Skeletal muscle tissue (tissue), 4 donors: Measurements from ENCODE around the gene RASA3. TPM values are rescaled to one million over a fixed set of nuclear protein-coding genes. Genes with fewer than 3 reads are reported as not detected.

Source experiments
- H3K27ac ChIP-seq: one replicate; pipeline ENCODE4 v1.7.0; 2013; ENCODE audit warnings: mild to moderate bottlenecking, low read depth, low read length, inconsistent platforms
- H3K27me3 ChIP-seq, 3 donors: one replicate each; pipeline ENCODE4 v1.7.0; 2013; ENCODE audit warnings: low read length in 3 of 3; ENCODE audit not compliant: control insufficient read depth in 3 of 3, insufficient read depth in 3 of 3
- H3K36me3 ChIP-seq, 3 donors: one replicate each; pipeline ENCODE4 v1.7.0; 2013; ENCODE audit warnings: low read length in 3 of 3; ENCODE audit not compliant: control insufficient read depth in 3 of 3, insufficient read depth in 3 of 3
- H3K4me1 ChIP-seq, 3 donors: one replicate each; pipeline ENCODE4 v1.7.0; 2013; ENCODE audit warnings: low read length in 3 of 3, mild to moderate bottlenecking in 3 of 3; ENCODE audit not compliant: control insufficient read depth in 3 of 3, insufficient read depth in 3 of 3
- H3K4me3 ChIP-seq, 3 donors: one replicate each; pipeline ENCODE4 v1.7.0; 2013; ENCODE audit warnings: low read length in 3 of 3
- H3K9ac ChIP-seq, 3 donors: one replicate each; pipeline ENCODE4 v1.7.0; 2013; ENCODE audit warnings: low read length in 3 of 3, mild to moderate bottlenecking in 3 of 3, moderate library complexity in 2 of 3, low read depth in 1 of 3
- H3K9me3 ChIP-seq, 3 donors: one replicate each; pipeline ENCODE4 v1.7.0; 2013; ENCODE audit warnings: low read length in 3 of 3; ENCODE audit not compliant: control insufficient read depth in 3 of 3
- total RNA-seq: library from RNA; depleted of rRNA; stranded (reverse); fragments of >200 nt; gene quantifications from one replicate; pipeline ENCODE4 v1.2.3, GENCODE V29; 2014
- donor health status: Osteomylitis.

Gene RASA3
- total RNA-seq, 1 donor from 2014 or later: 14.1 TPM

DNA sequence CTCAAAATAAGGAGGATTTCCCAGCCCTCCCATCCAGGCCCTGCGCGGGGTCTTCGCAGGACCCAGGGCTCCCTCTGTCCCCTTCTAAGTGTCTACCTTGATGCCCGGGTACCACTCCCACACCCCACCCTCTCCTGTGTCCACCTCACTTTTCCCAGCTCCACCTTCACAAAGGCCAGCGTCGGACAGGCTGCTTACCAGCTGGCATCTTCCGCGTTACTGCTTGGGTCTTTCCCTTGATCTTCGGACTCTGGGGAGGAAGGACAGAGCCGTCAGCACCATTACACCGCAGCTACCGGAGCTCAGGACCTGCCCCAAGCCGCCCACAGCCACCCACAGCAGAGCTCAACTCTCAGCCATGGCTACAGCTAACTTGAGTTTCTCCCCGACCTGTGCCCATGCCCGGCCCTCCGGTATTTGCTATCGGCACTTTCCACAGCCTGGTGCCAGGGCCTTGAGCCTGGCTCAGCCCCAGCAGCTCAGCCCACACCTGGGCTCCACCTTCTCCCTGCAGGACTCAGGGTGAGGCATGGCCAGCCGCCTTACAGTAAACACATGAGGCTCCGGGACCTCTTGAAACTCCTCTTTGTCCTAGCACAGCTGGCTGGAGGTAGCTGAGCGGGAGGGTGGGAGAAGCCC is 162.3 kb downstream of the RASA3 start:
- no peaks in the 10 kb centered on the region for H3K9me3 ChIP-seq
- no peak overlapping the region for H3K27ac ChIP-seq
- H3K4me1 ChIP-seq: peaks cover 15 to 17% (median 15%) of the 10 kb centered on the region in 3 donors
- no peak overlapping the region for H3K9ac ChIP-seq
- peaks cover 4 to 19% (median 9%) of the 10 kb centered on the region in 3 donors for H3K36me3 ChIP-seq
- no peaks in the 10 kb centered on the region for H3K27me3 ChIP-seq
- H3K4me3 ChIP-seq: no peak overlapping the region

DNA sequence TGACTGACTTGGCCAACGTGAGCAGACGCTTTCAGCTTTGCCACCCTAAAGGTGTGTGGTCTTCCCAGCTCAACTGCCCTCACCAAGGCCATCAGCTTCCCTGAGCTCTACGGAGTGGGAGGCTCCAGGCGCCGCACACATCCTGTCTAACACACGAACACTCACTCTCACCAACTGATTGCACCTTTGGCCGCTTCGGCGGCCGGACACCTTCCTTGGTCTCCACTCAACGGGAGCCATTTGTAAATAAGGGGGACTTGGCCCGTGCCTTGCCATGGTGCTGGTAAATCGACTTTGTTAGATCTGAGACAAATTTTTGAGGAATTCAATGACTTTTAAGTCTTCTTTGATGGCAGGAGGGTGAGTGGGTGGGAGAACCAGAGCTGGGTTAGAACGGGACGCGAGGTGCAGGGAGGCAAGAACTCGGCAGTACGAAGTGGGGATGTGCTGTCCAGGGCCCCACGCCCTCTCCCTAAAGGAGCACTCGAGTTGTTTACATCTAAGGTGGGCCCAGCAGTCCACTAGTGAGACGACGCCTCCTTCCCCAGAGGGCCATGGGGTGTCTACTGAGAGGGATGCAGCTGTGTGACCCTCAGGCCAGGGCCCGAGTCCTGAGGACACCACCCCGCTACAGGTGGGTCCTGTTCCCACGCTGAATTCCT is 163.0 kb downstream of the RASA3 start:
- no peak overlapping the region for H3K4me3 ChIP-seq
- H3K4me1 ChIP-seq: peaks cover 15 to 17% (median 15%) of the 10 kb centered on the region in 3 donors
- no peaks in the 10 kb centered on the region for H3K27me3 ChIP-seq
- no peak overlapping the region for H3K9ac ChIP-seq
- H3K36me3 ChIP-seq: peaks cover 3 to 12% (median 4%) of the 10 kb centered on the region in 3 donors
- H3K9me3 ChIP-seq: no peaks in the 10 kb centered on the region
- H3K27ac ChIP-seq: no peak overlapping the region

DNA sequence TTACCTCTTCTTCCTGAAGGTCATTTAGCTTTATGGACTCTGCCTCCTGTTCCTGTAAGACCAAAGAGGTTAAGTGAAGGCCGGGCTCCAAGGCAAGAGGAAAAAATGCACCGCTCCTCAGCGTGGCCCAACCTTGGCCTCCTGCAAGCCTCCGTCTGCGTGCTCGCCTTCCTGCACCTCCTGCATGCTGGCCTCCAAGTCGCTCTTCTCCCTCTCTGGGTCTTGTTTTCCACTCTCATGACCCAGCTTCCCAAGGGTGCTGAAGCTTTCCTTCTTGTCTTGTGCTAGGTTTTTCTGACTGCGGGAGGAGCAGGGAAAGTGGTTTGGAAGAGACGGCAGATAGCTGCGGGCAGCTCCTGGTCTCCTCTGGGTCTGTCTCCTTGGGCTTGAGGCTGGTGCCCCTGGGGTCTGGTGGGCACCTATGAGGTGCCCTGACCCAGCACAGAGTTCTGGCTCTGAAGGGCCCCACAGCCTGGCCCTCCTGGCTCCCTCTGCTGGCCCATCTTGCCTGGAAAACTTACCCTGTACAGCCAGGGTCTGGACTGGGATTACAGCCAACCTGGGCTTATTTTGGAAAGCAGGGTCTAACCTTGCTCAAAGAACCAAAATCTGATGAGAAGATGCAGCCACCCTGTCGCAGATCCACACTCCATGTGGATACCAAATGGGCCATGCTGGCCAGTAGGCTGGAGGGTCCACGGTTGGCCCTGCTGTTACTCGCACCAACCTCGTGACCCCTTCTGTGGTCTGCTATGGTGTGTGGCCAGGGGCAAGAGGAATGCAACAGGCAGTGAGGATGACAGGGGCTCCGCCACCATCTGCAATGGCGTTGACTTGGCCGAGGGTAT is 163.7 kb downstream of the RASA3 start:
- no peak overlapping the region for H3K4me3 ChIP-seq
- no peak overlapping the region for H3K27ac ChIP-seq
- peaks cover 15 to 17% (median 15%) of the 10 kb centered on the region in 3 donors for H3K4me1 ChIP-seq
- peaks cover 2 to 11% (median 3%) of the 10 kb centered on the region in 3 donors for H3K36me3 ChIP-seq
- H3K27me3 ChIP-seq: no peaks in the 10 kb centered on the region
- H3K9me3 ChIP-seq: no peaks in the 10 kb centered on the region
- H3K9ac ChIP-seq: no peak overlapping the region

DNA sequence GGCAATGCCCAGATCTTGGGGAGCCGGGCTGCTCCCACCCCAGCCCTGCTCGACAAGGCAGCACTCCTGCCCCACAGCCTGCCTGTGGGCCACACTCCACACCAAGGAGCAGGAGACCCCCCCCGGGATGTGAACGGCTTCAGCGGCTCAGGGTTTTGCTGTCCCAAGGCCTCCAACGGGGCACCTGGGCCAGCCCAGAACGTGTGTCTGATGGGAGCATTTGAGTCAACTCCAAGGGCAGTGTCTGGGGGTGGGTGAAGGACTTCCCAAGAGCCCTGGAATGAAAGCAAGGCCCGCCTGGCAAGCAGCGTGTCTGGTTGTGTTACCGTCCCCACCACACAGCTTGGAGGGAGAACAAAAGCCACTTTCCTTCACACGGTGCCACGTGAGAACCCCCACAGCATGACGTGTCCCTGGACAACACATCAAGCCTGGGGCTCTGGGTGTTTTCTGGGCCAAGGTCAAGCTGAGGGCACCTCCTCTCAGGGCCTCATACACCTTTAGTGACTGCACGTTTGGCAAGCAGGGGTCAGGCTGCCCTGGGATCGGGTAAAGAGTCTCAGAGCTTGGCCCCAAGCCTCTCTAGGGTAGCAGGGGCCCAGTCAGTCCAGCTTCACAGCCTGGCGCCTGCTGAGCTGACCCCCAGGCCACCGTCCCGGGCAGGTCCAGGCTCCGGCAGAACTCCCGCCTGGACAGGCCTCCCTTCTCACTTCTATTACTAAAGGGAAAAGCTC is 164.5 kb downstream of the RASA3 start:
- Histone ChIP-seq H3K27ac (no peak overlapping the region), H3K4me1 (peaks cover 15 to 17% (median 15%) of the 10 kb centered on the region in 3 donors), H3K4me3 (no peak overlapping the region)

DNA sequence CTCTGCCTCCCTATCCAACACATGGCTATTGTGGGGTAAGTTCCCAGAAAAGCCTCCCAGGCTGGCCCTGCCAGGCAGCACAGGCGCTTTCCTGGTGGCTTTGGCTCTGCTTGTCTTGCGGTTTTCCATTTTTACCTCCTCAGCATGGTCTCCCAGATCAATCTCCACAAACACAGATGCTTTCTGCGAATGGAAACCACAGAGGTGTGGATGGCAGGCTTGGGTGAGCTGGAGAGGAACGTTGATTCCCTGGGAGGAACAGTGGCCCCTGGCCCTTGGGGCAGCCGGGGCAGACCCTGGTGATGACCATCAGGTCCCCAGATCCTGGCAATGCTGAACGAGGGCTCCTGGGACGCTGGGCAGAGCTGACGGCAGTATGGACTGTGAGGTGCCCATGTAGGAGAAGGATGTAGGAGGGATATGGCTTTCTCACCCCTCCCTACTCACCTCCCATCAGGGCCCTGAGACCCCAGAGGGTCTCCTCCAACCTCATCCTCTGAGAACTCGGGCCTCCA is 165.2 kb downstream of the RASA3 start:
- Histone ChIP-seq H3K4me3 (no peak overlapping the region), H3K36me3 (peaks cover 0 to 7% (median 0%) of the 10 kb centered on the region in 3 donors), H3K9ac (no peak overlapping the region), H3K9me3 (no peaks in the 10 kb centered on the region), H3K27me3 (no peaks in the 10 kb centered on the region), H3K4me1 (peaks cover 15 to 17% (median 15%) of the 10 kb centered on the region in 3 donors), H3K27ac (no peak overlapping the region)

More for the DNA sequence above, 164.5 kb downstream of the RASA3 start:
- H3K9me3 ChIP-seq: no peaks in the 10 kb centered on the region
- no peaks in the 10 kb centered on the region for H3K27me3 ChIP-seq
- H3K36me3 ChIP-seq: peaks cover 0 to 7% (median 0%) of the 10 kb centered on the region in 3 donors
- no peak overlapping the region for H3K9ac ChIP-seq

DNA sequence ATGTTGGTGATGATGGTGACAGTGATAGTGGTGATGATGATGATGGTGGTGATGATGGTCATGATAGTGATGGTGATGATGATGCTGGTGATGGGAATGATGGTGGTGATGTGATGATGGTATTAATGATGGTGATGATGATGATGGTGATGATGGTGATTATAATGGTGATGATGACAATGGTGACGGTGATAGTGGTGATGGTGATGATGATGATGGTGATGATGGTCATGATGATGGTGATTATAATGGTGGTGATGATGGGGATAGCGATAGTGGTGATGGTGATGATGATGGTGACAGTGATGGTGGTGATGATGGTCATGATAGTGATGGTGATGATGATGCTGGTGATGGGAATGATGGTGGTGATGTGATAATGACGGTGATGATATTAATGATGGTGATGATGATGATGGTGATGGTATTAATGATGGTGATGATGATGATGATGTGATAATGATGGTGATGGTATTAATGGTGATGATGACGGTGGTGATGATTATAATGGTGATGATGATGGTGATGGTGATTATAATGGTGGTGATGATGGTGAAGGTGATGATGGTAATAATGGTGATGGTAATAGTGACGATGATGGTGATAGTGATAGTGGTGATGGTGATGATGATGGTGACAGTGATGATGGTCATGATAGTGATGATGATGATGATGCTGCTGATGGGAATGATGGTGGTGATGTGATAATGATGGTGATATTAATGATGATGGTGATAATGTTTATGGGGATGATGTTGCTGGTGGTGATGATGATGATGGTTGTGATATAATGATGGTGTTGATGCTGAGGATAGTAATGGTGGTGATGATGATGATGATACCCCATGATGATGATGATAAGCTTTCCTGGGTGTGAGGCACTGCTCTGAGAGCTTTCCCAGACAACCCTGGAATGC is 166.2 kb downstream of the RASA3 start:
- Histone ChIP-seq H3K27me3 (no peaks in the 10 kb centered on the region), H3K36me3 (peaks cover 0 to 7% (median 0%) of the 10 kb centered on the region in 3 donors), H3K9ac (no peak overlapping the region), H3K9me3 (no peaks in the 10 kb centered on the region), H3K27ac (no peak overlapping the region), H3K4me3 (no peak overlapping the region), H3K4me1 (peaks cover 8 to 10% (median 8%) of the 10 kb centered on the region in 3 donors)

DNA sequence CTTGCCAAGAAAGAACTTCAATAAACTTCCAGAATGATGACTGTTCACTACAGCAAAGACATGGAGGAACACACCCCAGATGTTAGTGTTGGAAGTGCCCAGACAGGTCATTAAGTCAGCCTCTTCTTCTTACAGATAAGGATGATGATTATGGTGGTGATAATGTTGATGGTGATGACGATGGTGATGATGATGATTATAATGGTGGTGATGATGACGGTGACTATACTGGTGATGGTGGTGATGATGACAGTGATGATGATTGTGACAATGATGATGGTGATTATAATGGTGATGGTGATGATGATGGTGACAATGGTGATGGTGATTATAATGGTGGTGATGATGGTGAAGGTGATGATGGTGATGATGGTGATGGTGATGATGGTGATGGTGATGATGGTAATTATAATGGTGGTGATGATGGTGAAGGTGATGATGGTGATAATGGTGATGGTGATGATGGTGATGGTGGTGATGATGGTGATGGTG is 167.0 kb downstream of the RASA3 start:
- Histone ChIP-seq H3K9me3 (no peaks in the 10 kb centered on the region), H3K27ac (no peak overlapping the region), H3K36me3 (peaks cover 0 to 7% (median 0%) of the 10 kb centered on the region in 3 donors), H3K4me1 (peaks cover 0 to 3% (median under 1%) of the 10 kb centered on the region in 3 donors), H3K9ac (no peak overlapping the region), H3K27me3 (no peaks in the 10 kb centered on the region), H3K4me3 (no peak overlapping the region)

DNA sequence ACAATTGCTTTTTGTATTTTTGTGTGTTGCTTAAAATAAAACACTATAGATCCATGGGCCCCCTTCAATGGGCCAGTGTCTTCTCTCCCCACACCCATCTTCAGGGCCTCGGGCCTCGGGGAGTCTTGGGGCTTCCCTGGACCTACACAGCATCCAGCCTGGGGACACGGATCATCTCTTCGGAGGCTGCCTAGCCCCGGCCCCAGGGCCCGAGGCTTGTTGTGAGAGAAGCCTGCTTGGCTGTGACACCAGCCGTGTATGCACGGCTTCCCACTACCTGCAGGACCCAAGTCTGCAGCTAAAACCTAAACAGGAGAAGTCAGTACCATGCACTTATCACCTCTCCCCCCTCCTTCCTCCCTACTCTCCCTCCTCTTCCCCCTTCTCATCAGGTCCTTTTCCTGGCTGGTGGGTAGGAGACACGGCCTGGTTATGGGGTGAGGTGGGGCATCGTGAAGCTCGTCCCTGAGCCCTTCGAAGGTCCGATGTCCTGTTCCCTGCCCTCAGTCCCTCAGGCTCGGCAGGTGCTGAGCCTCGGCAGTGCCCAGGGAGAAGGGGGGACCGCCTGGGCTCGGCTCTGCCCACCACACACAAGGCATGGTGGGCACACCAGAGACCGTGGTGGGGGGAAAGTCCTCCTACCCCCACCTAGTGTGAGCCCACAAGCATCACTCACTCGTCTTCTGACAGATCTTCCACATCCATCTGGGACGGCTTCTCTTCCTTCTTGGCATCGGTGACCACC is 168.0 kb downstream of the RASA3 start:
- Histone ChIP-seq H3K9ac (no peak overlapping the region), H3K4me3 (no peak overlapping the region)

More for the DNA sequence above, 168.0 kb downstream of the RASA3 start:
- no peak overlapping the region for H3K27ac ChIP-seq
- no peaks in the 10 kb centered on the region for H3K4me1 ChIP-seq
- no peaks in the 10 kb centered on the region for H3K9me3 ChIP-seq
- no peaks in the 10 kb centered on the region for H3K27me3 ChIP-seq
- H3K36me3 ChIP-seq: peaks cover 0 to 7% (median 0%) of the 10 kb centered on the region in 3 donors
